Esophagus muscularis mucosa (tissue), 4 donors: Measurements from ENCODE around the gene LY6G6D. TPM values are rescaled to one million over a fixed set of nuclear protein-coding genes. Genes with fewer than 3 reads are reported as not detected.

Source experiments
- DNase-seq: peaks from one replicate; pipeline ENCODE4 v3.0.0-alpha.2; 2017; ENCODE audit errors: extremely low spot score
- H3K27ac ChIP-seq, 4 donors: fragments of 200-600 bp; sonication (generic); replicated peaks in 1 of 4; 1 replicate in 3 of 4; 2 replicates in 1 of 4; pipeline ENCODE4 v1.5.1; 2016 to 2019; ENCODE audit warnings: mild to moderate bottlenecking in 1 of 4
- H3K27me3 ChIP-seq, 4 donors: fragments of 200-600 bp; sonication (generic); one replicate each; pipeline versions ENCODE4 v1.5.1 to v1.6.0; 2016 to 2019
- H3K36me3 ChIP-seq, 4 donors: fragments of 200-600 bp; sonication (generic); one replicate each; pipeline ENCODE4 v1.5.1; 2016 to 2019
- H3K4me1 ChIP-seq, 4 donors: fragments of 200-600 bp; sonication (generic); one replicate each; pipeline ENCODE4 v1.5.1; 2016 to 2019
- H3K4me3 ChIP-seq, 4 donors: fragments of 200-600 bp; sonication (generic); 1 replicate in 2 of 4; 2 replicates in 2 of 4; pipeline ENCODE4 v1.5.1; 2016 to 2019; ENCODE audit warnings: mild to moderate bottlenecking in 4 of 4, moderate library complexity in 1 of 4
- H3K9me3 ChIP-seq, 4 donors: fragments of 200-600 bp; sonication (generic); 1 replicate in 3 of 4; 2 replicates in 1 of 4; pipeline ENCODE4 v1.5.1; 2016 to 2019
- CTCF ChIP-seq, 3 experiments: fragments of 200-600 bp in 2 of 3; fragments of 450-650 bp in 1 of 3; sonication (generic) in 2 of 3; IDR thresholded peaks; one replicate each; pipeline ENCODE4 v1.5.1; 2017 to 2019; ENCODE audit warnings: antibody characterized with exemption in 3 of 3, mild to moderate bottlenecking in 2 of 3, moderate library complexity in 1 of 3
- EP300 ChIP-seq: sonication (generic); formaldehyde crosslinking; IDR thresholded peaks from one replicate; pipeline ENCODE4 v1.6.1; 2017; ENCODE audit warnings: antibody characterized with exemption
- POLR2A ChIP-seq: fragments of 450-650 bp; IDR thresholded peaks from one replicate; pipeline ENCODE4 v1.6.1; 2017; ENCODE audit warnings: antibody characterized with exemption, moderate library complexity, mild to moderate bottlenecking, low read depth
- POLR2AphosphoS5 ChIP-seq, 2 donors: sonication (generic); formaldehyde crosslinking; IDR thresholded peaks; one replicate each; pipeline ENCODE4 v1.6.1; 2017; ENCODE audit warnings: antibody characterized with exemption in 2 of 2
- WGBS: methylation state at CpG from one replicate; pipeline ENCODE4 v1.1.5; 2018; 5-methylcytosine and 5-hydroxymethylcytosine counted together
- intact Hi-C: fragments of 100-400 bp; cut with DNase I; formaldehyde crosslinking; loops from one replicate; pipeline ENCODE4 v1.15.1; 2023
- total RNA-seq, 4 donors: library from RNA; depleted of rRNA; stranded (reverse); fragments of >200 nt; gene quantifications; one replicate each; pipeline versions ENCODE4 v1.1.0 to v1.2.1, GENCODE V29; 2016

Gene LY6G6D
- total RNA-seq, 4 donors from 2014 or later: not detected

- TF ChIP-seq CTCF (IDR thresholded peaks at IDR 0.05) (no peak), POLR2A (no peak), POLR2AphosphoS5 (IDR thresholded peaks at IDR 0.05) (no peak), EP300 (no peak)
- no peak overlapping the region for H3K4me3 ChIP-seq
- no peaks in the 10 kb centered on the region for H3K9me3 ChIP-seq
- intact Hi-C loops: no loop called here
- peak overlapping the region in 1 of 4 donors; percentile 98 for H3K27ac ChIP-seq
- peaks cover 35 to 55% (median 49%) of the 10 kb centered on the region in 4 donors for H3K36me3 ChIP-seq
- no peak for DNase-seq
- H3K4me1 ChIP-seq: peaks cover 44 to 69% (median 65%) of the 10 kb centered on the region in 4 donors
- WGBS: 62% methylated on average over 3 of the region's 3 CpGs
- H3K27me3 ChIP-seq: no peaks in the 10 kb centered on the region
Measured at GRCh38 chr6:31732029-31732428, 16.9 kb downstream of the LY6G6D start.

GRCh38 chr6:31733734-31734133 lies 18.6 kb downstream of the LY6G6D start:
- Histone ChIP-seq H3K4me1 (peaks cover 45 to 69% (median 63%) of the 10 kb centered on the region in 4 donors), H3K36me3 (peaks cover 30 to 40% (median 37%) of the 10 kb centered on the region in 4 donors), H3K27me3 (no peaks in the 10 kb centered on the region), H3K4me3 (peak overlapping the region in 2 of 4 donors; percentile 72 to 84), H3K27ac (peak overlapping the region; percentile 86 to 93 (median 90)), H3K9me3 (no peaks in the 10 kb centered on the region)
- intact Hi-C loops: loop anchor here (2.0 kb wide), 1 partner anchor 97 kb away; no protein-coding TSS in a partner anchor
- DNase-seq: no peak
- TF ChIP-seq POLR2AphosphoS5 (IDR thresholded peaks at IDR 0.05): no peak
- no peak for TF ChIP-seq EP300
- no peak for TF ChIP-seq POLR2A
- TF ChIP-seq CTCF (IDR thresholded peaks at IDR 0.05): no peak
- WGBS: 74% methylated on average over 4 of the region's 4 CpGs

GRCh38 chr6:31734247-31734820 lies 19.2 kb downstream of the LY6G6D start:
- no peak for DNase-seq
- TF ChIP-seq CTCF (IDR thresholded peaks at IDR 0.05): no peak
- no peak for TF ChIP-seq EP300
- TF ChIP-seq POLR2A: no peak
- TF ChIP-seq POLR2AphosphoS5 (IDR thresholded peaks at IDR 0.05): no peak
- H3K9me3 ChIP-seq: no peaks in the 10 kb centered on the region
- H3K4me1 ChIP-seq: peaks cover 45 to 71% (median 63%) of the 10 kb centered on the region in 4 donors
- intact Hi-C loops: loop anchor here (2.0 kb wide), 1 partner anchor 96 kb away; no protein-coding TSS in a partner anchor
- H3K4me3 ChIP-seq: peak overlapping the region; percentile 68 to 84 (median 76)
- peak overlapping the region; percentile 86 to 93 (median 90) for H3K27ac ChIP-seq
- H3K36me3 ChIP-seq: peaks cover 30 to 40% (median 37%) of the 10 kb centered on the region in 4 donors
- 30% methylated on average over 2 of the region's 2 CpGs for WGBS
- no peaks in the 10 kb centered on the region for H3K27me3 ChIP-seq

- H3K9me3 ChIP-seq: no peaks in the 10 kb centered on the region
- no peak for DNase-seq
- H3K36me3 ChIP-seq: peaks cover 30 to 40% (median 37%) of the 10 kb centered on the region in 4 donors
- H3K27ac ChIP-seq: peak overlapping the region; percentile 86 to 93 (median 90)
- TF ChIP-seq EP300: no peak
- peak; percentile 70 to 79 for TF ChIP-seq POLR2AphosphoS5 (IDR thresholded peaks at IDR 0.05)
- H3K27me3 ChIP-seq: no peaks in the 10 kb centered on the region
- H3K4me3 ChIP-seq: peak overlapping the region; percentile 68 to 84 (median 76)
- WGBS: 0% methylated on average over 17 of the region's 18 CpGs
- H3K4me1 ChIP-seq: peaks cover 47 to 74% (median 66%) of the 10 kb centered on the region in 4 donors
- intact Hi-C loops: loop anchor here (2.0 to 5.0 kb wide), 2 partner anchors 62 to 96 kb away; partner anchors contain the start of gene VARS1
Measured at GRCh38 chr6:31734821-31735406, 19.8 kb downstream of the LY6G6D start.
